GM12874 (cell line): ENCODE results near the gene ARSG.

Source experiments
- CTCF ChIP-seq: IDR thresholded peaks from 2 replicates; pipeline ENCODE4 v1.5.1; 2011; ENCODE audit warnings: low read depth, mild to moderate bottlenecking, control low read depth, low read length, moderate library complexity; ENCODE audit not compliant: insufficient read depth

Gene ARSG

GRCh38 chr17:68290955-68291835 lies at the start of gene ARSG, which contains the start of gene SLC16A6:
ARSG (plus strand) TSS chr17:68291495; CDS start chr17:68307494, 15,999 bp downstream.
SLC16A6 (minus strand) TSS chr17:68291127; CDS start chr17:68278320, 12,807 bp downstream.
- no peak for TF ChIP-seq CTCF

GRCh38 chr17:68246271-68247028 lies 44.8 kb upstream of the ARSG start:
- TF ChIP-seq CTCF: no peak

- TF ChIP-seq CTCF: no peak
These were observed 43.7 kb upstream of the ARSG start, which contains the start of gene AMZ2 for GRCh38 chr17:68247445-68248198. AMZ2 (plus strand) TSS chr17:68248043; CDS start chr17:68250188, 2,145 bp downstream.

GRCh38 chr17:68248199-68248825 lies 43.0 kb upstream of the ARSG start:
- no peak for TF ChIP-seq CTCF

GRCh38 chr17:68248891-68249290 lies 42.4 kb upstream of the ARSG start:
- TF ChIP-seq CTCF: no peak

- TF ChIP-seq CTCF: no peak
These were observed 41.9 kb upstream of the ARSG start for GRCh38 chr17:68249354-68249765.

- no peak for TF ChIP-seq CTCF
These were observed 36.1 kb upstream of the ARSG start for GRCh38 chr17:68255151-68255550.
